Panc1 (cell line): ENCODE measurements around the gene NELFCD. TPM values are rescaled to one million over a fixed set of nuclear protein-coding genes. Genes with fewer than 3 reads are reported as not detected.

Experiments used
- ATAC-seq: fragments of 200-7000 bp; cut with Tn5 transposase; 2 replicates; pipeline ENCODE4 v1.9.1; 2020; ENCODE audit warnings: mild to moderate bottlenecking, moderate library complexity
- BruUV-seq: library from RNA; stranded (reverse); fragments of 400-500 nt; replicated peaks from 2 replicates; lab custom pipeline; 2021; lab: Mats Ljungman, UMichigan
- CTCF ChIA-PET: fragments of 300-600 bp; sonication (Branson Sonifier 250); formaldehyde crosslinking; loops from one replicate; lab custom pipeline; 2022; ENCODE audit warnings: antibody characterized with exemption; lab: Charles Lee
- POLR2A ChIA-PET: fragments of 300-600 bp; sonication (Branson Sonifier 250); formaldehyde crosslinking; loops from one replicate; lab custom pipeline; 2022; ENCODE audit warnings: antibody characterized with exemption; lab: Charles Lee
- DNase-seq: peaks from one replicate; pipeline ENCODE4 v3.0.0-alpha.2; 2010; ENCODE audit warnings: low read depth, low spot score
- H3K27ac ChIP-seq: 2 replicates; pipeline ENCODE4 v1.5.1; 2011; ENCODE audit warnings: mild to moderate bottlenecking, low read length, inconsistent platforms
- H3K27me3 ChIP-seq: fragments of 200-500 bp; sonication (Bioruptor generic); 2 replicates; pipeline ENCODE4 v1.6.0; 2014; ENCODE audit warnings: low read length, inconsistent platforms; ENCODE audit not compliant: control insufficient read depth, insufficient read depth
- H3K36me3 ChIP-seq: fragments of 200-500 bp; sonication (Bioruptor generic); 2 replicates; pipeline ENCODE4 v1.5.1; 2014; ENCODE audit warnings: inconsistent platforms, mild to moderate bottlenecking, low read length, moderate library complexity; ENCODE audit not compliant: control insufficient read depth, insufficient read depth
- H3K4me1 ChIP-seq: 2 replicates; pipeline ENCODE4 v1.5.1; 2011; ENCODE audit warnings: inconsistent platforms, mild to moderate bottlenecking, low read length, moderate library complexity; ENCODE audit not compliant: control insufficient read depth, insufficient read depth
- H3K4me3 ChIP-seq, 2 experiments: 2 replicates each; pipeline ENCODE4 v1.5.1; 2011 to 2012; ENCODE audit warnings: low read depth in 2 of 2, low read length in 2 of 2, mild to moderate bottlenecking in 2 of 2, inconsistent platforms in 1 of 2, moderate library complexity in 1 of 2
- H3K9me3 ChIP-seq: fragments of 200-500 bp; sonication (Bioruptor generic); 2 replicates; pipeline ENCODE4 v1.5.1; 2014; ENCODE audit warnings: low read depth, mild to moderate bottlenecking, inconsistent platforms, low read length, moderate library complexity; ENCODE audit not compliant: control insufficient read depth, insufficient read depth
- POLR2AphosphoS5 ChIP-seq: IDR thresholded peaks from 2 replicates; pipeline ENCODE4 v1.6.1; 2012; ENCODE audit warnings: mild to moderate bottlenecking, low read depth, low read length, moderate library complexity
- SIN3A ChIP-seq: IDR thresholded peaks from 2 replicates; pipeline ENCODE4 v1.6.1; 2012; ENCODE audit warnings: low read depth, mild to moderate bottlenecking, low read length, moderate library complexity, borderline replicate concordance; ENCODE audit not compliant: insufficient read depth
- TCF7L2 ChIP-seq: IDR thresholded peaks from 2 replicates; pipeline ENCODE4 v1.6.1; 2011; ENCODE audit warnings: mild to moderate bottlenecking, low read depth, low read length, inconsistent platforms
- in situ Hi-C: cut with HindIII; loops from 2 replicates; pipeline ENCODE4 v1.10.0; 2016; ENCODE audit warnings: low sequenced_read_pairs, low pct_unique_long_range_greater_than_20kb
- intact Hi-C: fragments of 100-400 bp; cut with micrococcal nuclease; formaldehyde crosslinking; loops from one replicate; pipeline ENCODE4 v1.10.0; 2022; ENCODE audit not compliant: unreplicated experiment
- total RNA-seq: library from RNA; stranded (reverse); gene quantifications from one replicate; pipeline ENCODE4 v1.2.1, GENCODE V29; 2021; ENCODE audit not compliant: unreplicated experiment
- TF ChIP-seq, protein P1 (sequence below): fragments of 450-650 bp; IDR thresholded peaks from 2 replicates; pipeline ENCODE4 v1.5.1; 2017; ENCODE audit warnings: mild to moderate bottlenecking
- TF ChIP-seq, protein P2 (sequence below), 2 experiments: IDR thresholded peaks; 2 replicates each; pipeline ENCODE4 v1.6.1; 2011 to 2012; ENCODE audit warnings: low read depth in 2 of 2, control low read depth in 1 of 2, low read length in 1 of 2, mild to moderate bottlenecking in 1 of 2, moderate library complexity in 1 of 2; ENCODE audit not compliant: insufficient read depth in 1 of 2

Gene NELFCD
- total RNA-seq, 1 experiment from 2014 or later: 108 TPM

DNA sequence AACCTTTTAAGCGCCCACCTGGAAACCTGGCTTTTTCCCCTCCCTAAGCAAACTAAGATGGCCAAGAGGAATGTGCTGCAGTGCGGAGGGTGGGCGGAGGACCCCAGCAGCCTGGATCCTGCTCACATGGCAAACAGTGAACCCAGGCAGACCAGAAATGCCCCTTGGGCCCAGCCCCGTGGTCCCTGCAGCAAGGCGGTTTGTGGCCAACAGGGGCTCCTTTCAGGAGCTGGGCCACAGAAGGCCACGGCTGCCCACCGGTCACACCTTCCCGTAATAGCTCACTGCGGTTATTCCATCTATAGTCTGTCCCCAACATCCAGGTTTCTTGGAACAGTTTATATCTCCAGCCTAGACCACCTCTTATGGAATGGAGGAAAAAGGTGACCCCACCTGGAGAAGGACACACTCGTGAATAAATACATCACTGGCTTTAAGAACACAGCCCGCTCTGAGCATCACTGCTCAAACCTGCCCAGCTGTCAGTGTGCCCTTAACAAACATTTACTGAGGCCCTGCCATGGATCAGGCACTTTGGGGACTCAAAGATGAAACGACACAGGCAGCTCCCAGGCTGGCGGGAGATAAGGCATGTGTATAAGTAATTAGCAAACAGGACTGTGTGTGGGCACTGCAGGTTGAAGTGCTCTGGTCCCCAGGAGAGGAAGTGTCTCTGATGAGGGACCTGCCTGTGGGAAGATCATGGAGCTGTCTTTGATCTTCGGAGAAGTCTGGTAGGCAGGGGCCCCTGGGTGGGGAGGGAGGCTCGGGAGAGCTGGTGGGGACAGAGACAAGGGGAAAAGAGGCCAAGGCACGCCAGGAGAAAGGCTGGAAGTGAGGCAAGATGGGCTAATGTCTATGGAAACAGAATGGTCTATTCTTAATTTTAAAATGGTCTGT is 35.0 kb downstream of the NELFCD start:
- TF ChIP-seq, protein P1, sequence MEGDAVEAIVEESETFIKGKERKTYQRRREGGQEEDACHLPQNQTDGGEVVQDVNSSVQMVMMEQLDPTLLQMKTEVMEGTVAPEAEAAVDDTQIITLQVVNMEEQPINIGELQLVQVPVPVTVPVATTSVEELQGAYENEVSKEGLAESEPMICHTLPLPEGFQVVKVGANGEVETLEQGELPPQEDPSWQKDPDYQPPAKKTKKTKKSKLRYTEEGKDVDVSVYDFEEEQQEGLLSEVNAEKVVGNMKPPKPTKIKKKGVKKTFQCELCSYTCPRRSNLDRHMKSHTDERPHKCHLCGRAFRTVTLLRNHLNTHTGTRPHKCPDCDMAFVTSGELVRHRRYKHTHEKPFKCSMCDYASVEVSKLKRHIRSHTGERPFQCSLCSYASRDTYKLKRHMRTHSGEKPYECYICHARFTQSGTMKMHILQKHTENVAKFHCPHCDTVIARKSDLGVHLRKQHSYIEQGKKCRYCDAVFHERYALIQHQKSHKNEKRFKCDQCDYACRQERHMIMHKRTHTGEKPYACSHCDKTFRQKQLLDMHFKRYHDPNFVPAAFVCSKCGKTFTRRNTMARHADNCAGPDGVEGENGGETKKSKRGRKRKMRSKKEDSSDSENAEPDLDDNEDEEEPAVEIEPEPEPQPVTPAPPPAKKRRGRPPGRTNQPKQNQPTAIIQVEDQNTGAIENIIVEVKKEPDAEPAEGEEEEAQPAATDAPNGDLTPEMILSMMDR: no peak
- TF ChIP-seq POLR2AphosphoS5 (no peak), TCF7L2 (no peak), SIN3A (no peak)
- TF ChIP-seq, protein P2, sequence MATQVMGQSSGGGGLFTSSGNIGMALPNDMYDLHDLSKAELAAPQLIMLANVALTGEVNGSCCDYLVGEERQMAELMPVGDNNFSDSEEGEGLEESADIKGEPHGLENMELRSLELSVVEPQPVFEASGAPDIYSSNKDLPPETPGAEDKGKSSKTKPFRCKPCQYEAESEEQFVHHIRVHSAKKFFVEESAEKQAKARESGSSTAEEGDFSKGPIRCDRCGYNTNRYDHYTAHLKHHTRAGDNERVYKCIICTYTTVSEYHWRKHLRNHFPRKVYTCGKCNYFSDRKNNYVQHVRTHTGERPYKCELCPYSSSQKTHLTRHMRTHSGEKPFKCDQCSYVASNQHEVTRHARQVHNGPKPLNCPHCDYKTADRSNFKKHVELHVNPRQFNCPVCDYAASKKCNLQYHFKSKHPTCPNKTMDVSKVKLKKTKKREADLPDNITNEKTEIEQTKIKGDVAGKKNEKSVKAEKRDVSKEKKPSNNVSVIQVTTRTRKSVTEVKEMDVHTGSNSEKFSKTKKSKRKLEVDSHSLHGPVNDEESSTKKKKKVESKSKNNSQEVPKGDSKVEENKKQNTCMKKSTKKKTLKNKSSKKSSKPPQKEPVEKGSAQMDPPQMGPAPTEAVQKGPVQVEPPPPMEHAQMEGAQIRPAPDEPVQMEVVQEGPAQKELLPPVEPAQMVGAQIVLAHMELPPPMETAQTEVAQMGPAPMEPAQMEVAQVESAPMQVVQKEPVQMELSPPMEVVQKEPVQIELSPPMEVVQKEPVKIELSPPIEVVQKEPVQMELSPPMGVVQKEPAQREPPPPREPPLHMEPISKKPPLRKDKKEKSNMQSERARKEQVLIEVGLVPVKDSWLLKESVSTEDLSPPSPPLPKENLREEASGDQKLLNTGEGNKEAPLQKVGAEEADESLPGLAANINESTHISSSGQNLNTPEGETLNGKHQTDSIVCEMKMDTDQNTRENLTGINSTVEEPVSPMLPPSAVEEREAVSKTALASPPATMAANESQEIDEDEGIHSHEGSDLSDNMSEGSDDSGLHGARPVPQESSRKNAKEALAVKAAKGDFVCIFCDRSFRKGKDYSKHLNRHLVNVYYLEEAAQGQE (IDR thresholded peaks at IDR 0.05; ENCODE audit: insufficient read depth in 1 of 2, low read depth in 2 of 2, low read length in 1 of 2): no peak
- in situ Hi-C loops: no loop called here
- ChIA-PET POLR2A (no interaction called here), CTCF (no interaction called here)
- H3K27ac ChIP-seq: no peak overlapping the region
- no peaks in the 10 kb centered on the region for H3K27me3 ChIP-seq
- no TSS peak for BruUV-seq
- intact Hi-C loops: no loop called here
- H3K4me1 ChIP-seq: no peaks in the 10 kb centered on the region
- DNase-seq: no peak
- no peak overlapping the region for H3K4me3 ChIP-seq
- ATAC-seq: no peak
- no peaks in the 10 kb centered on the region for H3K36me3 ChIP-seq
- no peaks in the 10 kb centered on the region for H3K9me3 ChIP-seq

DNA sequence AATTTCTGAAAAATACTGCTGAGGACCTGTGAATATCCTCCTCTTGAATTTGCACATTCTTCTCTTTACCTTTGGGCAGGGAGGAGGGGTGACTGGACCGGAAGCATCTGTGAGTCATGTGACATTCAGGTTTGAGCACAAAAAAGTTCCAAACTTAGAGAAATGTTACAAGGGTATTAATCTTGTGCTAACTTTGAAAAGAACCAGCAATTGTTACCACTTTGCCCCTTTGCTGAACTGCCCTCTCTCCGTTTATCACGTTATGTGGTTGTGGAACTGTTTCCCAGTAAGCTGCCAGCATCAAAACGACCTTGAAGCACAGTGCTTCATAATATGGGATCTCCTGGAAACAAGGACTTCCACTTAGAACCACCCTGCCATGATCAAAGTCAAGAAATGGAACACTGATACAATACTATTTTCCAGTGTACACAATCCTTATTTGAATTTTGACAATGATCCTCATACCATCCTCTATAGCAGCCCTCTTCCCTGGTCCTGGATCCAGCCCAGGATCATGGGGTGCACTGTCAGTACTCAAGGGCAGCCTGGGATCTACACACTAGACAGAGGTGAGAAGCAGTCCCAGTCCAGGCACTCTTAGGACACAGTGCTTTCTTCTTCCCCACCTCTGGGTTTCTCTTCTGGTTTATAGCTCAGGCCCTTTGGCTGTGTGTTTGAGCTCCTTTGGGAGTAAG is 35.9 kb downstream of the NELFCD start:
- intact Hi-C loops: no loop called here
- ATAC-seq: no peak

More for the DNA sequence above, 35.9 kb downstream of the NELFCD start:
- BruUV-seq: no TSS peak
- H3K27ac ChIP-seq: no peak overlapping the region
- H3K27me3 ChIP-seq: no peaks in the 10 kb centered on the region
- in situ Hi-C loops: no loop called here
- no peak for DNase-seq
- TF ChIP-seq, protein P2 (IDR thresholded peaks at IDR 0.05; ENCODE audit: insufficient read depth in 1 of 2, low read depth in 2 of 2, low read length in 1 of 2): no peak
- TF ChIP-seq, protein P1: no peak
- CTCF ChIA-PET: no interaction called here
- no peaks in the 10 kb centered on the region for H3K9me3 ChIP-seq
- H3K36me3 ChIP-seq: no peaks in the 10 kb centered on the region
- no peaks in the 10 kb centered on the region for H3K4me1 ChIP-seq
- H3K4me3 ChIP-seq: no peak overlapping the region
- POLR2A ChIA-PET: no interaction called here
